ENCODE results near the gene FOXL2NB.

Gene FOXL2NB

GRCh38 chr3:138976047-138976446, 29.0 kb downstream of the FOXL2NB start:
- TF ChIP-seq, protein P1, sequence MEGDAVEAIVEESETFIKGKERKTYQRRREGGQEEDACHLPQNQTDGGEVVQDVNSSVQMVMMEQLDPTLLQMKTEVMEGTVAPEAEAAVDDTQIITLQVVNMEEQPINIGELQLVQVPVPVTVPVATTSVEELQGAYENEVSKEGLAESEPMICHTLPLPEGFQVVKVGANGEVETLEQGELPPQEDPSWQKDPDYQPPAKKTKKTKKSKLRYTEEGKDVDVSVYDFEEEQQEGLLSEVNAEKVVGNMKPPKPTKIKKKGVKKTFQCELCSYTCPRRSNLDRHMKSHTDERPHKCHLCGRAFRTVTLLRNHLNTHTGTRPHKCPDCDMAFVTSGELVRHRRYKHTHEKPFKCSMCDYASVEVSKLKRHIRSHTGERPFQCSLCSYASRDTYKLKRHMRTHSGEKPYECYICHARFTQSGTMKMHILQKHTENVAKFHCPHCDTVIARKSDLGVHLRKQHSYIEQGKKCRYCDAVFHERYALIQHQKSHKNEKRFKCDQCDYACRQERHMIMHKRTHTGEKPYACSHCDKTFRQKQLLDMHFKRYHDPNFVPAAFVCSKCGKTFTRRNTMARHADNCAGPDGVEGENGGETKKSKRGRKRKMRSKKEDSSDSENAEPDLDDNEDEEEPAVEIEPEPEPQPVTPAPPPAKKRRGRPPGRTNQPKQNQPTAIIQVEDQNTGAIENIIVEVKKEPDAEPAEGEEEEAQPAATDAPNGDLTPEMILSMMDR (IDR thresholded peaks at IDR 0.05; ENCODE audit: borderline replicate concordance, insufficient read depth, low read depth, low read length): no peak
- H3K4me3 ChIP-seq (ENCODE audit: low read depth, low read length): no peak overlapping the region

DNA sequence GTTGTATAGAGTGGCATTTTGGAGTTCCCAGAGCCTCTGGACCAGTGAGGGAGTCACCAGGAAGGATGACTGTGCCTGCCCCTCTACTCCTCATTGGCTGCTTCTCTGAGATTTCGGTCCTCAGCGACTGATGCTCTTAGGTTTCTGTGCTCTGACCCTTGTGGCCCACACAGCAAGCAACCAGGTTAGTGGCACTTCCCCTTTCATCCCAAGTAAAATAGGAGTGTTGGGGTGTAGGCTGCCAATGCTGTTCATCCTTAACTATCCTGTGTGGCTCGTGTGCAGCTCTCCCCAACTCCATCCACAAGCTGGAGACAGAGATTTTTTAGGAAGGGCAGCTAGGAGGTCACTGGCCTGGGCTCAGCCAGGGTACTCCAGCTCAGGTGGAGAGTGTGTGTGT, 37.8 kb downstream of the FOXL2NB start:
- H3K4me3 ChIP-seq (ENCODE audit: low read depth, low read length): no peak overlapping the region
- TF ChIP-seq, protein P1 (IDR thresholded peaks at IDR 0.05; ENCODE audit: borderline replicate concordance, insufficient read depth, low read depth, low read length): no peak

- H3K4me3 ChIP-seq (ENCODE audit: low read depth, low read length): no peak overlapping the region
- TF ChIP-seq, protein P1 (IDR thresholded peaks at IDR 0.05; ENCODE audit: borderline replicate concordance, insufficient read depth, low read depth, low read length): no peak
These were observed 38.9 kb downstream of the FOXL2NB start for GRCh38 chr3:138985932-138986331.

- TF ChIP-seq, protein P1 (IDR thresholded peaks at IDR 0.05; ENCODE audit: borderline replicate concordance, insufficient read depth, low read depth, low read length): no peak
These were observed 40.2 kb downstream of the FOXL2NB start for GRCh38 chr3:138987181-138987580.

GRCh38 chr3:138995706-138996105, 48.7 kb downstream of the FOXL2NB start:
- no peak overlapping the region for H3K4me3 ChIP-seq (ENCODE audit: low read depth, low read length)
- TF ChIP-seq, protein P1 (IDR thresholded peaks at IDR 0.05; ENCODE audit: borderline replicate concordance, insufficient read depth, low read depth, low read length): no peak

More at GRCh38 chr3:138987181-138987580, 40.2 kb downstream of the FOXL2NB start:
- H3K4me3 ChIP-seq (ENCODE audit: low read depth, low read length): no peak overlapping the region

Measured in GM12875 (cell line).